ENCODE data around the gene NFE2L3.
"Not testable (repeated sequence)": the region's sequence is repeated elsewhere in the genome, so short reads cannot be mapped to it uniquely, and the experiment has no call there.

NFE2L3 gene

GRCh38 chr7:26131056-26131589 lies 20.9 kb upstream of the NFE2L3 start:
- Histone ChIP-seq H3K9ac (ENCODE audit: low read depth, low read length) (no peak overlapping the region), H3K27ac (ENCODE audit: low read depth, low read length) (no peak overlapping the region), H3K9me3 (ENCODE audit: insufficient read depth, low read depth, low read length) (no peaks in the 10 kb centered on the region), H3K4me1 (ENCODE audit: insufficient read depth, low read length) (no peaks in the 10 kb centered on the region), H3K27me3 (ENCODE audit: insufficient read depth, low read length) (no peaks in the 10 kb centered on the region), H3K4me3 (ENCODE audit: low read length) (no peak overlapping the region), H3K36me3 (ENCODE audit: insufficient read depth, low read length) (no peaks in the 10 kb centered on the region)
- WGBS, result 94% methylated on average over 11 of the region's 12 CpGs

- Histone ChIP-seq H3K27ac (ENCODE audit: low read depth, low read length) (no peak overlapping the region), H3K9ac (ENCODE audit: low read depth, low read length) (no peak overlapping the region), H3K9me3 (ENCODE audit: insufficient read depth, low read depth, low read length) (no peaks in the 10 kb centered on the region), H3K4me3 (ENCODE audit: low read length) (no peak overlapping the region), H3K27me3 (ENCODE audit: insufficient read depth, low read length) (no peaks in the 10 kb centered on the region), H3K36me3 (ENCODE audit: insufficient read depth, low read length) (no peaks in the 10 kb centered on the region), H3K4me1 (ENCODE audit: insufficient read depth, low read length) (no peaks in the 10 kb centered on the region)
These were observed 16.9 kb upstream of the NFE2L3 start for GRCh38 chr7:26135076-26135475.

DNA sequence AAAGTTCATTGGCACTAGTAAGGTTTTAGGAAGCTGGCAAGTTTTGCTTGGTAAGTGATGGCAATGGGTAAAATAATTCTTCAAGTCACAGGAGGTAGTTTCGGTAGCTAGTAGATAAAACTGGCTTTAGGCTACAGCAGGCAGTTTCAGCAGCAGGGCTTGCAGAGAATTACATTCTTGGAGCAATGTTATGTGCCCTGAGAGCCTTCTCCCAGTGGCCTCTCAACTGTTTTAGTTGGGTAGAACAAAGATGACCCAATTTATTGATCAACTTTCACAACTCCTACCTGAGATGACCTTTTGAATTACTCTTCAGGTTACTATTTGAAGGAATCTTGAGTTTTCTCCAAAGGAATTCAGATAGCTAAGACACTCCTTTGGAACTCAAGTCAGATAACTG lies 16.4 kb upstream of the NFE2L3 start:
- Histone ChIP-seq H3K9ac (ENCODE audit: low read depth, low read length) (no peak overlapping the region), H3K36me3 (ENCODE audit: insufficient read depth, low read length) (no peaks in the 10 kb centered on the region), H3K9me3 (ENCODE audit: insufficient read depth, low read depth, low read length) (no peaks in the 10 kb centered on the region), H3K4me1 (ENCODE audit: insufficient read depth, low read length) (no peaks in the 10 kb centered on the region), H3K4me3 (ENCODE audit: low read length) (no peak overlapping the region), H3K27ac (ENCODE audit: low read depth, low read length) (no peak overlapping the region), H3K27me3 (ENCODE audit: insufficient read depth, low read length) (no peaks in the 10 kb centered on the region)
- WGBS, result 87% methylated on average over 1 of the region's 1 CpG

DNA sequence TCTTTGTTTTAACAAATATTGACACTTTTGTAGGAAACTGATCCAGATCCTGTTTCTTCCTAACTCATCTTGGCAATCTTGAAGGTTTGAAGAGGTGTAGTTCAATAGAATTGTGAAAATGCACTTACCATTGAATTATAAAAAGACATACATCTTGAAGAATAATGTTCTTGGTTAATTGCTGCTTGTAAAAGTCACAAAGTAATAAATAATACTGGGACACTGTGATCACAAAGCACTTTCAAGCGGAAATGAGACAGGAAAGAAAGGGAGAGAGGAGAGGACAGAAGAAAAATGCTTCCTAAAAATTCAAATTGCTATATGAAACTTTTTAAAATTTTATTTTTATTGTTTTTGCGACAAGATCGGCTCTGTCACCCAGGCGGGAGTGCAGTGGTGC lies 15.2 kb upstream of the NFE2L3 start:
- H3K27ac ChIP-seq (ENCODE audit: low read depth, low read length), result no peak overlapping the region
- H3K4me3 ChIP-seq (ENCODE audit: low read length), result no peak overlapping the region
- H3K9ac ChIP-seq (ENCODE audit: low read depth, low read length), result no peak overlapping the region
- 96% methylated on average over 4 of the region's 4 CpGs for WGBS
- H3K4me1 ChIP-seq (ENCODE audit: insufficient read depth, low read length), result no peaks in the 10 kb centered on the region
- H3K9me3 ChIP-seq (ENCODE audit: insufficient read depth, low read depth, low read length), result no peaks in the 10 kb centered on the region
- H3K36me3 ChIP-seq (ENCODE audit: insufficient read depth, low read length), result no peaks in the 10 kb centered on the region
- H3K27me3 ChIP-seq (ENCODE audit: insufficient read depth, low read length), result no peaks in the 10 kb centered on the region

DNA sequence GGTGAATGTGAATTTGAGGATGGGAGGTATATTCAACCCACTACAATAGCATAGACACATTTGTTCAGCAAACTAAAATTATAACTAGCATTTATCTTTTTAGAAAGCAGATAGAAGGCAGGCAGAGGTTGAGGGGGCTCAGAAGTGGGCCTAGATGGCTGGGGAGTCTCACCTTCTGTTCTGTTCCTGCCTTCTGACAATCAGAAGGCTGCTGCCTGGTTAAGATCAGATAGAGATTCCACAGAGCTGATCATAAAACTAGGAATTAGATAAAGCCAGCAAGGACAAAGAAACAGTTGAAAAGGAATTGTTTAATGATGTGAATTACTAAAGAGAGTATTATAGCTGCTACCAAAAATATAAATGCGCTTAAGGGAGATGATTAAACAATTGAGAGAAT lies 11.6 kb upstream of the NFE2L3 start:
- WGBS, result 100% methylated on average over 1 of the region's 1 CpG
- no peaks in the 10 kb centered on the region for H3K27me3 ChIP-seq (ENCODE audit: insufficient read depth, low read length)
- no peaks in the 10 kb centered on the region for H3K4me1 ChIP-seq (ENCODE audit: insufficient read depth, low read length)
- no peaks in the 10 kb centered on the region for H3K9me3 ChIP-seq (ENCODE audit: insufficient read depth, low read depth, low read length)
- H3K4me3 ChIP-seq (ENCODE audit: low read length), result no peak overlapping the region
- no peak overlapping the region for H3K27ac ChIP-seq (ENCODE audit: low read depth, low read length)
- no peak overlapping the region for H3K9ac ChIP-seq (ENCODE audit: low read depth, low read length)
- no peaks in the 10 kb centered on the region for H3K36me3 ChIP-seq (ENCODE audit: insufficient read depth, low read length)

DNA sequence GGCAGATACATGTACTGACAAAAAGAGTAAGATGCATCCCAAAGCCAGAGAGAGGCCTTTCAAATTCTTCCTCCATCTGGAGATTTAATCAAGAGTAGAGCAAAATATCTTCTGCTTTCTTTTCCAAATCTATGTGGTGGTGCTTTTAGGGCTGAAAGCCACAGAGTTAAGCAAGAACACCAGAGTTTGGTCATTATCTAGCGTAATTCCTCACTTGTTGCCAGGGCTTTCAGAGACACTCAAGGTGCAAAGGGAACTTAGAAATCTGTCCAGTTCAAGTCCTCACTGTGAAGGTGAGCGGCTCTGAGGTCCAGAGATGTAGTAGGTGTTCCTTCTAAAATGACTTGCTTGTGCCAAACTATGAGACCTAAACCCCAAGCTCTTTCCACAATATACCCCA lies 10.9 kb upstream of the NFE2L3 start:
- no peak overlapping the region for H3K9ac ChIP-seq (ENCODE audit: low read depth, low read length)
- no peak overlapping the region for H3K27ac ChIP-seq (ENCODE audit: low read depth, low read length)
- H3K27me3 ChIP-seq (ENCODE audit: insufficient read depth, low read length), result no peaks in the 10 kb centered on the region
- H3K36me3 ChIP-seq (ENCODE audit: insufficient read depth, low read length), result no peaks in the 10 kb centered on the region
- over 99% methylated on average over 2 of the region's 2 CpGs for WGBS
- no peak overlapping the region for H3K4me3 ChIP-seq (ENCODE audit: low read length)
- H3K9me3 ChIP-seq (ENCODE audit: insufficient read depth, low read depth, low read length), result no peaks in the 10 kb centered on the region
- H3K4me1 ChIP-seq (ENCODE audit: insufficient read depth, low read length), result no peaks in the 10 kb centered on the region

DNA sequence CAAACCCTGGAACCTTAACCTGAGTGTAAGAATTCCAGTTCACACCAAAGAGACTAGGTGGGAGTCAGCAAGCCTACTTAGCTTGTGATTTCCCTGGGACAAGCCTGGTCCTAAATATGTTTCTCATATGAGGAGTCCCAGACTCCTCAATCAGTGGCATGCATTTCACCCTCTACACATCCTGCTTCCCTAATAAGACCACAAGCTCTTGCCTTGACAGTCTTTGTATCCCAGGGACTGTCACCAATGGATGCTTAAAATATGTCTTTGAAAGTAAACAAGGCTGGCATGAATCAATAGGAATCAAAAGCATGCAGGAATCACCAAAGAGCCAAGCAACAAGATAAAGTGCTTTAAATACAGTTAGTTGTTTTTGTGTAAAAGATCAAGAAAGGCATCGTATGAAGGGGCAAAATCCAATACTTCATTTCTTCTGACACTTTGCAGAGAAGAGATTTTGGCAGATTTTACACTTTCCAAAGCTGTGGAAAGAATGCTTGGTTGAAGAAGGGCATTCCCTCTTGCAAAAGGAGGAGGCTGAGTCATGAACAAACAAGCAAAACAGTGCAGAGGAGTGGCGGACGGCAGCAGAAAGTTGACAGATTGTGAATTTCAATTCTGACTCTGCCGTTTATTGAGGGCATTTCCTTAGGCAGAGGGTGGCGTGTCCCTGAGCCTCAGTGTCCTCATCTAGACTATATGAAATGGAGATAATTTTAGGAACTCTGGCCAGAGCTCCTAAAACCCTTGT lies 8.5 kb upstream of the NFE2L3 start:
- no peak overlapping the region for H3K27ac ChIP-seq (ENCODE audit: low read depth, low read length)
- peaks cover 5% of the 10 kb centered on the region for H3K9me3 ChIP-seq (ENCODE audit: insufficient read depth, low read depth, low read length)
- no peaks in the 10 kb centered on the region for H3K36me3 ChIP-seq (ENCODE audit: insufficient read depth, low read length)
- H3K4me1 ChIP-seq (ENCODE audit: insufficient read depth, low read length), result no peaks in the 10 kb centered on the region
- no peak overlapping the region for H3K9ac ChIP-seq (ENCODE audit: low read depth, low read length)
- WGBS, result 88% methylated on average over 5 of the region's 5 CpGs
- H3K27me3 ChIP-seq (ENCODE audit: insufficient read depth, low read length), result no peaks in the 10 kb centered on the region
- H3K4me3 ChIP-seq (ENCODE audit: low read length), result no peak overlapping the region

DNA sequence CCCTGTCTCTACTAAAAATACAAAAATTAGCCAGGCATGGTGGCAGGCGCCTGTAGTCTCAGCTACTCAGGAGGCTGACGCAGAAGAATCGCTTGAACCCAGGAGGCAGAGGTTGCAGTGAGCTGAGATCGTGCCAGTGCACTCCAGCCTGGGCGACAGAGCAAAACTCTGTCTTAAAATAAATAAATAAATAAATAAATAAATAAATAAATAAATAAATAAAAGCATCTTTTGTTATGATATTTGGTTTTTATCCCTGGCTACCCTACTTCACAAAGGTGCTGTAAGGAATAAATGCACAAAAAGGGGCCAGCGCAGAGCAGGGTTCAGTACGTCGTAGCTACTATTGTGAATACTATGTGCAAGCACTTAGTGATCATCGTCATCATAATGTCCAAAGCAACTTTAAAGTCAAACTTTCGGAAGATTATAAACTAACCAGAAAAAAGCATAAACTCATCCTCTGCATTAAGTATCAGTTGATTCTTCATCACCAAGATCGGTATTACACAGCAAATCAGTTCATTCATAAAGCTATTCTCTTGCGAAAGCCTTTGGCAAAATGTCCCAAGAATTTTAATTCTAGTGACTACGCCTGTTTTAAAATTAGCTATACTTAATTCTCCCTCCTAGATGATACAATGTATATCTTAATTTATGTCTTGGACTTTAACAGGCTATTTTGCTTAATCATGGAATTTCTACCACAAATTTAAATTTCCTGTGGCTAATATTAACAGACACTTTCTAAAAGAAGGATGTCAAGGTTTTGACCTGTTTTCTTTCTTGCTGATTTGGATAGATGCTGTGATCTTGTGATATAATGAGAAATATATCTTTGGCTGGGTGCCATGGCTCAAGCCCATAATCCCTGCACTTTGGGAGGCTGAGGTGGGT lies 7.6 kb upstream of the NFE2L3 start:
- Histone ChIP-seq H3K9ac (ENCODE audit: low read depth, low read length) (no peak overlapping the region), H3K27me3 (ENCODE audit: insufficient read depth, low read length) (no peaks in the 10 kb centered on the region), H3K27ac (ENCODE audit: low read depth, low read length) (no peak overlapping the region), H3K36me3 (ENCODE audit: insufficient read depth, low read length) (no peaks in the 10 kb centered on the region), H3K9me3 (ENCODE audit: insufficient read depth, low read depth, low read length) (peaks cover 5% of the 10 kb centered on the region), H3K4me1 (ENCODE audit: insufficient read depth, low read length) (no peaks in the 10 kb centered on the region), H3K4me3 (ENCODE audit: low read length) (no peak overlapping the region)
- 96% methylated on average over 12 of the region's 13 CpGs for WGBS

GRCh38 chr7:26145238-26145637 lies 6.8 kb upstream of the NFE2L3 start:
- no peak overlapping the region for H3K9ac ChIP-seq (ENCODE audit: low read depth, low read length)
- 80% methylated on average over 1 of the region's 4 CpGs for WGBS
- peaks cover 5% of the 10 kb centered on the region for H3K9me3 ChIP-seq (ENCODE audit: insufficient read depth, low read depth, low read length)

GRCh38 chr7:26147030-26147429 lies 5.0 kb upstream of the NFE2L3 start:
- no peaks in the 10 kb centered on the region for H3K27me3 ChIP-seq (ENCODE audit: insufficient read depth, low read length)
- no peak overlapping the region for H3K9ac ChIP-seq (ENCODE audit: low read depth, low read length)
- WGBS, result 100% methylated on average over 1 of the region's 1 CpG
- H3K4me3 ChIP-seq (ENCODE audit: low read length), result no peak overlapping the region
- H3K36me3 ChIP-seq (ENCODE audit: insufficient read depth, low read length), result no peaks in the 10 kb centered on the region
- H3K27ac ChIP-seq (ENCODE audit: low read depth, low read length), result no peak overlapping the region
- peaks cover 16% of the 10 kb centered on the region for H3K4me1 ChIP-seq (ENCODE audit: insufficient read depth, low read length)
- peaks cover 5% of the 10 kb centered on the region for H3K9me3 ChIP-seq (ENCODE audit: insufficient read depth, low read depth, low read length)

More at GRCh38 chr7:26145238-26145637, 6.8 kb upstream of the NFE2L3 start:
- H3K4me3 ChIP-seq (ENCODE audit: low read length), result no peak overlapping the region
- H3K36me3 ChIP-seq (ENCODE audit: insufficient read depth, low read length), result no peaks in the 10 kb centered on the region
- no peak overlapping the region for H3K27ac ChIP-seq (ENCODE audit: low read depth, low read length)
- H3K27me3 ChIP-seq (ENCODE audit: insufficient read depth, low read length), result no peaks in the 10 kb centered on the region
- H3K4me1 ChIP-seq (ENCODE audit: insufficient read depth, low read length), result no peaks in the 10 kb centered on the region

DNA sequence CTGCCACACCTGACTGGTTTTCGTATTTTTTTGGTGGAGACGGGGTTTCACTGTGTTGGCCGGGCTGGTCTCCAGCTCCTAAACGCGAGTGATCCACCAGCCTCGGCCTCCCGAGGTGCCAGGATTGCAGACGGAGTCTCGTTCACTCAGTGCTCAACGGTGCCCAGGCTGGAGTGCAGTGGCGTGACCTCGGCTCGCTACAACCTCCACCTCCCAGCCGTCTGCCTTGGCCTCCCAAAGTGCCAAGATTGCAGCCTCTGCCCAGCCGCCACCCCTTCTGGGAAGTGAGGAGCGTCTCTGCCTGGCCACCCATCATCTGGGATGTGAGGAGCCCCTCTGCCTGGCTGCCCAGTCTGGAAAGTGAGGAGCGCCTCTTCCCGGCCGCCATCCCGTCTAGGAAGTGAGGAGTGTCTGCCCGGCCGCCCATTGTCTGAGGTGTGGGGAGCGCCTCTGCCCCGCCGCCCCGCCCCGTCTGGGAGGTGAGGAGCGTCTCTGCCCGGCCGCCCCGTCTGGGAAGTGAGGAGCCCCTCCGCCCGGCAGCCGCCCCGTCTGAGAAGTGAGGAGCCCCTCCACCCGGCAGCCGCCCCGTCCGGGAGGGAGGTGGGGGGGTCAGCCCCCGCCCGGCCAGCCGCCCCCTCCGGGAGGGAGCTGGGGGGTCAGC lies 4.2 kb upstream of the NFE2L3 start:
- H3K9ac ChIP-seq (ENCODE audit: low read depth, low read length); H3K4me3 ChIP-seq (ENCODE audit: low read length); H3K9me3 ChIP-seq (ENCODE audit: insufficient read depth, low read depth, low read length); H3K36me3 ChIP-seq (ENCODE audit: insufficient read depth, low read length); H3K27ac ChIP-seq (ENCODE audit: low read depth, low read length); H3K27me3 ChIP-seq (ENCODE audit: insufficient read depth, low read length): not testable (repeated sequence)
- WGBS, result 94% methylated on average over 42 of the region's 43 CpGs
- peaks cover 16% of the 10 kb centered on the region for H3K4me1 ChIP-seq (ENCODE audit: insufficient read depth, low read length)

Data from HUES64 (cell line).